Testis (tissue), 2 donors: ENCODE measurements around the gene CCS.

Experiments used
- CTCF ChIP-seq, 3 experiments: fragments of 450-650 bp in 2 of 3; fragments of 200-600 bp in 1 of 3; sonication (generic) in 1 of 3; IDR thresholded peaks; one replicate each; pipeline ENCODE4 v1.5.1; 2016 to 2019; ENCODE audit warnings: antibody characterized with exemption in 3 of 3, mild to moderate bottlenecking in 2 of 3, moderate library complexity in 1 of 3
- POLR2A ChIP-seq: fragments of 450-650 bp; IDR thresholded peaks from one replicate; pipeline ENCODE4 v1.6.1; 2017; ENCODE audit warnings: antibody characterized with exemption, mild to moderate bottlenecking, moderate library complexity

- no peak for TF ChIP-seq CTCF (IDR thresholded peaks at IDR 0.05)
- no peak for TF ChIP-seq POLR2A
Measured at GRCh38 chr11:66555416-66555815, 37.6 kb upstream of the CCS start.
